ENCODE results near the gene ARMC8.
"Not testable (repeated sequence)": the region's sequence is repeated elsewhere in the genome, so short reads cannot be mapped to it uniquely, and the experiment has no call there.

Gene ARMC8, protein sequence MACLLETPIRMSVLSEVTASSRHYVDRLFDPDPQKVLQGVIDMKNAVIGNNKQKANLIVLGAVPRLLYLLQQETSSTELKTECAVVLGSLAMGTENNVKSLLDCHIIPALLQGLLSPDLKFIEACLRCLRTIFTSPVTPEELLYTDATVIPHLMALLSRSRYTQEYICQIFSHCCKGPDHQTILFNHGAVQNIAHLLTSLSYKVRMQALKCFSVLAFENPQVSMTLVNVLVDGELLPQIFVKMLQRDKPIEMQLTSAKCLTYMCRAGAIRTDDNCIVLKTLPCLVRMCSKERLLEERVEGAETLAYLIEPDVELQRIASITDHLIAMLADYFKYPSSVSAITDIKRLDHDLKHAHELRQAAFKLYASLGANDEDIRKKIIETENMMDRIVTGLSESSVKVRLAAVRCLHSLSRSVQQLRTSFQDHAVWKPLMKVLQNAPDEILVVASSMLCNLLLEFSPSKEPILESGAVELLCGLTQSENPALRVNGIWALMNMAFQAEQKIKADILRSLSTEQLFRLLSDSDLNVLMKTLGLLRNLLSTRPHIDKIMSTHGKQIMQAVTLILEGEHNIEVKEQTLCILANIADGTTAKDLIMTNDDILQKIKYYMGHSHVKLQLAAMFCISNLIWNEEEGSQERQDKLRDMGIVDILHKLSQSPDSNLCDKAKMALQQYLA

DNA sequence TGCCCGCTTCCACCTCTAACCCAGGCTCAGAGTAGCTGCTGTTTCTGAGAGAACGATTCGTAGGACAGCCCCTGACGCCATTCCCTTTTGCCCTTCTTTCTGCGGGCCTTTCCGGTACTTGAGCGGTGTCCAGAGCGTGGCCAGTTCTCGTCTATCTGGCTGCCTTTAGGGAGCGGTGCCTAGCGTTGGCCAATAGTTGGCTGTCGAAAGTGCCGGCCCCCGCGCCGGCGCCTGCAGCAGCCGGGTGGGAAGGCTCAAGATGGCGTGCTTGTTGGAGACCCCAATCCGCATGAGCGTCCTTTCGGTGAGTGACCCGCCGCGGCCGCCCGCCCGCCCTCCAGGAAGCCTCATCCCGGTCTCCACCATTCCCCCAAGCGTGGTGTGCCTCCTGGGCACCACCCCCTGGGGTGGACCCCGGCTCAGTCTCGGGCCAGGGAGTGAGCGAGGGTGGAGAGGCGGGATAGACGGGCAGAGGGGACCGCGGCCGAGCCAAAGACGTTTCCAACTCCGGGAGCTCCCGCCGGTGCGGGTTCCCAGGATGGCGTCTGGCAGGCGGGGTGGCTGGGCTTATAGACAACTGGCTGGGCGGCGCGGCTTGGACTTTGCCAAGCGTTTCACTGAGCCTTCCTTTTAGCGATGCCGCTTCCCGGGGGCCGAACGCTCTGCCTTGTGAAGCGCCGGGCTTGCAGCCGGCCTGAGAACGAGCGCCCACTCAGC is at the start of gene ARMC8:
TSS of gene ARMC8 (plus strand) at position 6 of the 717 bp plus-strand sequence. CDS start at position 260, 254 bp downstream.
- H3K4me3 ChIP-seq (ENCODE audit: low read depth in 1 of 5, low read length in 5 of 5) = peak within 1 kb of the TSS; percentile 84 to 97 (median 96)
- H3K9ac ChIP-seq (ENCODE audit: low read length in 5 of 5) = peak within 1 kb of the TSS; percentile 79 to 96 (median 95)
- H3K9me3 ChIP-seq (ENCODE audit: control insufficient read depth in 5 of 5, low read length in 5 of 5) = no peaks in the 10 kb centered on the region
- H3K27me3 ChIP-seq (ENCODE audit: control insufficient read depth in 5 of 5, insufficient read depth in 4 of 5, low read length in 5 of 5) = no peaks in the 10 kb centered on the region
- peak within 1 kb of the TSS; percentile 93 for H3K27ac ChIP-seq (ENCODE audit: low read depth, low read length)
- H3K4me1 ChIP-seq (ENCODE audit: control insufficient read depth in 5 of 5, insufficient read depth in 5 of 5, low read length in 5 of 5) = peaks cover 0 to 26% (median 20%) of the 10 kb centered on the region in 5 donors
- peaks cover 0 to under 1% (median 0%) of the 10 kb centered on the region in 5 donors for H3K36me3 ChIP-seq (ENCODE audit: control insufficient read depth in 5 of 5, insufficient read depth in 5 of 5, low read length in 5 of 5)

DNA sequence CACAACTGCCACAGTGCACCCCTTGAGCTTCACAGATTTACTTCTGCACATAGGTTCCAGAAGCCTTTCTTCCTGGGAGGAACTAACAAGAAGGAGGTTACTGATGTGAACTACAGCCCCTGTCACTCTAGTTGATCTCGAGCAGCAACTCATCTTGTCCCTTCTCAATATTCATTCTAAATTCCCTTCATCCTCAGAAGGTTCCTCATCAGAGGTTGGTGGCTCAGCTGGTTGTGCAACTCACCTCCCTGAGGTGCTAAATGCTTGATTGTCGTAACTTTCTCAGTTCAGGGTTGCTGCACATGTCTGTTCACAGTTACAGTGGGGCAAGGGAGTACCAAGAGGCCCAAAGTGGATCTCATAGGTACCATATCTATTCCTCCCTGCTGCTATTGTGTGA is 49.2 kb upstream of the ARMC8 start:
- Histone ChIP-seq H3K36me3 (ENCODE audit: control insufficient read depth in 5 of 5, insufficient read depth in 5 of 5, low read length in 5 of 5) (no peaks in the 10 kb centered on the region), H3K9ac (ENCODE audit: low read length in 5 of 5) (no peak overlapping the region), H3K9me3 (ENCODE audit: control insufficient read depth in 5 of 5, low read length in 5 of 5) (no peaks in the 10 kb centered on the region), H3K27ac (ENCODE audit: low read depth, low read length) (no peak overlapping the region), H3K4me3 (ENCODE audit: low read depth in 1 of 5, low read length in 5 of 5) (no peak overlapping the region), H3K4me1 (ENCODE audit: control insufficient read depth in 5 of 5, insufficient read depth in 5 of 5, low read length in 5 of 5) (peaks cover 0 to 16% (median 6%) of the 10 kb centered on the region in 5 donors), H3K27me3 (ENCODE audit: control insufficient read depth in 5 of 5, insufficient read depth in 4 of 5, low read length in 5 of 5) (no peaks in the 10 kb centered on the region)

DNA sequence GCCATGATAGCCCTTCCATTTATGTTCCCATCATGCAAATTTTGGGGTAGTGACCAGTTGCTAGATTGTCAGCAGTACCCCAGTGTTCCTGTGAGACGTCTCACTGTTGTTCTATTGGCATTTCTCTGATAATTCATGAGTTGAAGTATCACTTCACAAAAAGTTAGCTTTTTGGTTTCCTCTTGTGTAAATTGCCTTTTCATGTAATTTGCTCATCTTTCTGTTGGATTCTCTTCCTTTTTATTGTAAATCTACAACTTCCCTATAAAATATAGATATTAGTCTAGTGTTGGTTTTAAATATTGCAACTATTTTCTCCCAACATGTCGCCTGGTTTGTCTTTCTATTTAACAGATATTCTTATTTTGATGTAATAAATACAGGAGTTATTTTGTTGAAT is 47.4 kb upstream of the ARMC8 start:
- Histone ChIP-seq H3K4me1 (ENCODE audit: control insufficient read depth in 5 of 5, insufficient read depth in 5 of 5, low read length in 5 of 5) (peaks cover 0 to 9% (median 4%) of the 10 kb centered on the region in 5 donors), H3K4me3 (ENCODE audit: low read depth in 1 of 5, low read length in 5 of 5) (no peak overlapping the region), H3K9me3 (ENCODE audit: control insufficient read depth in 5 of 5, low read length in 5 of 5) (no peaks in the 10 kb centered on the region), H3K9ac (ENCODE audit: low read length in 5 of 5) (no peak overlapping the region), H3K27ac (ENCODE audit: low read depth, low read length) (no peak overlapping the region), H3K36me3 (ENCODE audit: control insufficient read depth in 5 of 5, insufficient read depth in 5 of 5, low read length in 5 of 5) (no peaks in the 10 kb centered on the region), H3K27me3 (ENCODE audit: control insufficient read depth in 5 of 5, insufficient read depth in 4 of 5, low read length in 5 of 5) (no peaks in the 10 kb centered on the region)

DNA sequence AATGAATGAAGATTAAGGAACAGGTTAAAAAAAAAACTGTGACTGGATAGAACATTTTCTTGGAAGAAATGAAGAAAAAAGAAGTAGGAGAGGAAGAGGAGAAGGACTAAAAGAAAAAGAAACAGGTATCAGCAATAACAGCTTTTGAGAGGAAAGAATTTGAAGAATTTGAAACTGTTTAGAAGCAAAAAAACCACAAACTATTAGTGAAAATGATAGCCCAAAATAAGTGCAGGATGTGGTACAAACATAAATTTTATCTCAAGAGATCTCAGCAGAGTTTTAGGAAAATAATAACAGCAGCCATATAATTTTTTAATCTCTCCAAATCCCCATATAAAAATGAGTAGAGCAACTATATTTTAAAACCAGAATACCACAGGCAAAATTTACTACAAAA is 46.2 kb upstream of the ARMC8 start:
- peaks cover 0 to 9% (median 4%) of the 10 kb centered on the region in 5 donors for H3K4me1 ChIP-seq (ENCODE audit: control insufficient read depth in 5 of 5, insufficient read depth in 5 of 5, low read length in 5 of 5)
- no peaks in the 10 kb centered on the region for H3K36me3 ChIP-seq (ENCODE audit: control insufficient read depth in 5 of 5, insufficient read depth in 5 of 5, low read length in 5 of 5)
- H3K27me3 ChIP-seq (ENCODE audit: control insufficient read depth in 5 of 5, insufficient read depth in 4 of 5, low read length in 5 of 5) = no peaks in the 10 kb centered on the region
- no peak overlapping the region for H3K4me3 ChIP-seq (ENCODE audit: low read depth in 1 of 5, low read length in 5 of 5)
- H3K9me3 ChIP-seq (ENCODE audit: control insufficient read depth in 5 of 5, low read length in 5 of 5) = no peaks in the 10 kb centered on the region
- H3K9ac ChIP-seq (ENCODE audit: low read length in 5 of 5) = no peak overlapping the region
- no peak overlapping the region for H3K27ac ChIP-seq (ENCODE audit: low read depth, low read length)

DNA sequence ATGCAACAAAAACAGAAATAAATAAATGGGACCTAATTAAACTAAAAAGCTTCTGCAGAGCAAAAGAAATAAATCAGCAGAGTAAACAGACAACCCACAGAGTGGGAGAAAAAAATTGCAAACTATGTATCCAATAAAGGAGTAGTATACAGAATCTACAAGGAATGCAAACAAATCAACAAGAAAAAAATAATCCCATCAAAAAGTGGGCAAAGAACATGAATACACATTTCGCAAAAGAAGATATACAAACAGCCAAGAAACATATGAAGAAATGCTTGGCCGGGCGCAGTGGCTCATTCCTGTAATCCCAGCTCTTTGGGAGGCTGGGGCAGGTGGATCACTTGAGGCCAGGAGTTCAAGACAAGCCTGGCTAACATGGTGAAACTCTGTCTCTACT is 44.9 kb upstream of the ARMC8 start:
- not testable (repeated sequence) for H3K4me1 ChIP-seq (ENCODE audit: control insufficient read depth in 5 of 5, insufficient read depth in 5 of 5, low read length in 5 of 5); H3K27me3 ChIP-seq (ENCODE audit: control insufficient read depth in 5 of 5, insufficient read depth in 4 of 5, low read length in 5 of 5); H3K36me3 ChIP-seq (ENCODE audit: control insufficient read depth in 5 of 5, insufficient read depth in 5 of 5, low read length in 5 of 5); H3K27ac ChIP-seq (ENCODE audit: low read depth, low read length); H3K9me3 ChIP-seq (ENCODE audit: control insufficient read depth in 5 of 5, low read length in 5 of 5); H3K4me3 ChIP-seq (ENCODE audit: low read depth in 1 of 5, low read length in 5 of 5); H3K9ac ChIP-seq (ENCODE audit: low read length in 5 of 5)

DNA sequence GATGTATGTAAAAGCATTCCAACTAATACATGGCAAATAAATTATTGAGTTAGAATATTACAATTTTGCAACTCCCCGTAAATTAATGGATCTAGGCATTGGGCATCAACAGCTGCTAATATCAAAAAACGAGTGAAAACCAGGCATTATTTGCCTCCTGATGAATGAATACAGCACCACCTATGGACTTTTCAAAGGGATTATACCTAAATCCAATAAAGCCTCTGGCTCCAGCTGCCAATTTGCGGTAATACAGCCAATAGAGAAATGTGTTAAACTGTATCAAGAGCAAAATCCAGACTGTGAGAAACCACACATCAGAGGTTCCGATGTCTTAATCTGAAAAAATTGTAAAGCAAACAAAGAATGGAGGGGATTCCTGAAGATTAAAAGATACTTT is 38.6 kb upstream of the ARMC8 start:
- Histone ChIP-seq H3K27ac (ENCODE audit: low read depth, low read length) (no peak overlapping the region), H3K9ac (ENCODE audit: low read length in 5 of 5) (no peak overlapping the region), H3K9me3 (ENCODE audit: control insufficient read depth in 5 of 5, low read length in 5 of 5) (no peaks in the 10 kb centered on the region), H3K4me3 (ENCODE audit: low read depth in 1 of 5, low read length in 5 of 5) (no peak overlapping the region), H3K4me1 (ENCODE audit: control insufficient read depth in 5 of 5, insufficient read depth in 5 of 5, low read length in 5 of 5) (no peaks in the 10 kb centered on the region), H3K27me3 (ENCODE audit: control insufficient read depth in 5 of 5, insufficient read depth in 4 of 5, low read length in 5 of 5) (no peaks in the 10 kb centered on the region), H3K36me3 (ENCODE audit: control insufficient read depth in 5 of 5, insufficient read depth in 5 of 5, low read length in 5 of 5) (no peaks in the 10 kb centered on the region)

DNA sequence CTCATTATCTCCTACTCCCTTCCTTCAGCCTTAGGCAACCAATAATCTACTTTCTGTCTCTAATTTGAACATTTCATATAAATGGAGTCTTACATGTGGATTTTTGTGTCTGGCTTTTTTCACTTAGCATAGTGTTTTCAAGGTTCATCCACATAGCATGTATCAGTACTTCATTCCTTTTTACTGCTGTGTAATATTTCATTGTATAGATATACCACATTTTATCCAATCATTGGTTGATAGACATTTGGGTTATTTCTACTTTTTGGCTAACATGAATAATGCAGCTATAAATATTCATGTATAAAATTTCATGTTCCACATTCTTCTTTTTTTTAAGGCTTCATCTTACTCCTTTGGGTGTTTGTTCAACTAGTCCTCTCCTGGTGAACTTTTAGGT is 32.6 kb upstream of the ARMC8 start:
- Histone ChIP-seq H3K36me3 (ENCODE audit: control insufficient read depth in 5 of 5, insufficient read depth in 5 of 5, low read length in 5 of 5) (no peaks in the 10 kb centered on the region), H3K4me1 (ENCODE audit: control insufficient read depth in 5 of 5, insufficient read depth in 5 of 5, low read length in 5 of 5) (no peaks in the 10 kb centered on the region), H3K27me3 (ENCODE audit: control insufficient read depth in 5 of 5, insufficient read depth in 4 of 5, low read length in 5 of 5) (no peaks in the 10 kb centered on the region), H3K4me3 (ENCODE audit: low read depth in 1 of 5, low read length in 5 of 5) (no peak overlapping the region), H3K9ac (ENCODE audit: low read length in 5 of 5) (no peak overlapping the region), H3K9me3 (ENCODE audit: control insufficient read depth in 5 of 5, low read length in 5 of 5) (peaks cover 0 to 3% (median 0%) of the 10 kb centered on the region in 5 donors), H3K27ac (ENCODE audit: low read depth, low read length) (no peak overlapping the region)

DNA sequence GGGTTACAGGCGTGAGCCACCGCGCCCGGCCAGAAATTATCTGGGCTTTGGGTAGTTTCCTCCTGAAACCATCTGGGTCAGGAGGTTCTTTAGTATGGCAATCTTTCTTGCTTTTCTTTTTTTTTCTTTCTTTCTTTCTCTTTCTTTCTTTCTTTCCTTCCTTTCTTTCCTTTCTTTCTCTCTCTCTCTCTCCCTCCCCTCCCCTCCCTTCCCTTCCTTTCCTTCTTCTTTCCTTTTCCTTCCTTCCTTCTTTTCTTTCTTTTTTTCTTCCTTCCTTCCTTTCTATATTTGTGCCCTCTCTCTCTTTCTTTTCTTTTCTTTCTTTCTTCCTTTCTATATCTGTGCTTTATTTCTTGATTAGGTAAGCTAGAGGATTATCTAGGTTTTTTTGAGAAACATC is 29.4 kb upstream of the ARMC8 start:
- H3K27ac ChIP-seq (ENCODE audit: low read depth, low read length) = no peak overlapping the region
- H3K9ac ChIP-seq (ENCODE audit: low read length in 5 of 5) = no peak overlapping the region
- H3K4me1 ChIP-seq (ENCODE audit: control insufficient read depth in 5 of 5, insufficient read depth in 5 of 5, low read length in 5 of 5) = no peaks in the 10 kb centered on the region
- H3K27me3 ChIP-seq (ENCODE audit: control insufficient read depth in 5 of 5, insufficient read depth in 4 of 5, low read length in 5 of 5) = no peaks in the 10 kb centered on the region
- peaks cover 13 to 24% (median 18%) of the 10 kb centered on the region in 5 donors for H3K36me3 ChIP-seq (ENCODE audit: control insufficient read depth in 5 of 5, insufficient read depth in 5 of 5, low read length in 5 of 5)
- no peak overlapping the region for H3K4me3 ChIP-seq (ENCODE audit: low read depth in 1 of 5, low read length in 5 of 5)
- H3K9me3 ChIP-seq (ENCODE audit: control insufficient read depth in 5 of 5, low read length in 5 of 5) = peaks cover 0 to 3% (median 0%) of the 10 kb centered on the region in 5 donors

DNA sequence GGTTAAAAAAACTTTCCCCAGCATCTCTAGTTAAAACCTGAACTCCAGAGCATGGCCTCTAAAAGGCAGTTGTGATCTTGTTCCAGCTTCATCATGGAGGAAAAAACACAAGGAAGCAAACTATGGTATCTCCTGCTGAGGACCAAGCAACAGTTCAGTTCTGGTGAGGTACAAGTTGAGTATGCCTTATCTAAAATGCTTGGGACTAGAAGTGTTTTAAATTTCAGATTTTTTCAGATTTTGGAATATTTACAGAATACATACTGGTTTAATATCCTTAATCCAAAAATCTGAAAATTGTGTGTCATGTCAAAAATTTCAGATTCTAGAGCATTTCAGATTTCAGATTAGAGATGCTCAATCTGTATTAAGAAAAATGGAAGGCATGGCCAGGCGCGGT is 22.0 kb upstream of the ARMC8 start:
- H3K9ac ChIP-seq (ENCODE audit: low read length in 5 of 5) = no peak overlapping the region
- H3K4me1 ChIP-seq (ENCODE audit: control insufficient read depth in 5 of 5, insufficient read depth in 5 of 5, low read length in 5 of 5) = no peaks in the 10 kb centered on the region
- H3K27me3 ChIP-seq (ENCODE audit: control insufficient read depth in 5 of 5, insufficient read depth in 4 of 5, low read length in 5 of 5) = no peaks in the 10 kb centered on the region
- H3K36me3 ChIP-seq (ENCODE audit: control insufficient read depth in 5 of 5, insufficient read depth in 5 of 5, low read length in 5 of 5) = peaks cover 42 to 85% (median 52%) of the 10 kb centered on the region in 5 donors
- H3K27ac ChIP-seq (ENCODE audit: low read depth, low read length) = no peak overlapping the region
- no peaks in the 10 kb centered on the region for H3K9me3 ChIP-seq (ENCODE audit: control insufficient read depth in 5 of 5, low read length in 5 of 5)
- H3K4me3 ChIP-seq (ENCODE audit: low read depth in 1 of 5, low read length in 5 of 5) = no peak overlapping the region

DNA sequence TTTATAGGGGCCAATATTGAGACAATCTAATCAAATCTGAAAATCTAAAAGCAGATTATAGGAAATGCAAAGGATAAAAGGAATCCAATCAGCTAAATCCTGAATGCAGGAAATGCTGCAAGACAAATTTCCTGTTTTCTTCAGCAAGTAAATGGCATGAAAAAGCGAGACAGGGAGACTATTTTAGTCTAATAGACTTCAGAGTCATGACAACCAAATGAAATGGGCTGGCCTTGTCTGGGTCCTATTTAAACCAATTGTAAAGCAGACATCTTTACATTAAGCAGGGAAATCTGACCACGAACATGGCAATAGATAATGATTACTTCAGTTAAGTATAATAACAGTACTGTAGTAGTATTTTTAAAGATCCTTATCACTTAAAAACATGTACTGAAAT is 14.5 kb upstream of the ARMC8 start:
- no peaks in the 10 kb centered on the region for H3K27me3 ChIP-seq (ENCODE audit: control insufficient read depth in 5 of 5, insufficient read depth in 4 of 5, low read length in 5 of 5)
- H3K36me3 ChIP-seq (ENCODE audit: control insufficient read depth in 5 of 5, insufficient read depth in 5 of 5, low read length in 5 of 5) = peaks cover 8 to 25% (median 18%) of the 10 kb centered on the region in 5 donors
- peaks cover 0 to 18% (median 18%) of the 10 kb centered on the region in 5 donors for H3K4me1 ChIP-seq (ENCODE audit: control insufficient read depth in 5 of 5, insufficient read depth in 5 of 5, low read length in 5 of 5)
- H3K27ac ChIP-seq (ENCODE audit: low read depth, low read length) = no peak overlapping the region
- H3K9me3 ChIP-seq (ENCODE audit: control insufficient read depth in 5 of 5, low read length in 5 of 5) = no peaks in the 10 kb centered on the region
- no peak overlapping the region for H3K9ac ChIP-seq (ENCODE audit: low read length in 5 of 5)
- H3K4me3 ChIP-seq (ENCODE audit: low read depth in 1 of 5, low read length in 5 of 5) = no peak overlapping the region

All from subcutaneous abdominal adipose tissue (tissue), 5 donors.